ENCODE data around the gene RNU6-7. TPM values are rescaled to one million over a fixed set of nuclear protein-coding genes. Genes with fewer than 3 reads are reported as not detected.

Gene RNU6-7
- total RNA-seq, 1 donor from 2014 or later: not detected

DNA sequence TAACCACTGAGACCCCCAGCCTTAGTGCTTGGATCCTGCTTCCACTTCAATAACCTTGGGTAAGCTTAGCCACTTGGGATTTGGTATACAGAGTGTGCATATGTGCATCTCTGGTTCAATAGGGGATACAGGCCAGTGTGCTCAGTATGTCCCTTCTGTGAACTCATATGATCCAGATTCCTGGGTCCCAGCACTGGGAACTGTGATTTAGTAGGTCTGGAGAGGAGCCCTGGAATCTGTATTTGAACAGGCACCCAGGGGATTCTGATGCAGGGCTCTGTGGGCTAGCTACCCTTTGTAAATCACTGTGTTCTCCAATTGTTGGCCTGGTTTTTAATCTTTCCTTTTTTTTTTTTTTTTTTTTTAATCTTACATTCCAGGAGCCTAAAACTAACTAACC lies 11.0 kb downstream of the RNU6-7 start:
- no peak overlapping the region for H3K27ac Mint-ChIP-seq
- no peak overlapping the region for H3K4me3 Mint-ChIP-seq
- H3K27me3 Mint-ChIP-seq: no peaks in the 10 kb centered on the region
- DNase-seq (ENCODE audit: extremely low spot score, unreplicated experiment): no peak
- TF ChIP-seq, protein P1, sequence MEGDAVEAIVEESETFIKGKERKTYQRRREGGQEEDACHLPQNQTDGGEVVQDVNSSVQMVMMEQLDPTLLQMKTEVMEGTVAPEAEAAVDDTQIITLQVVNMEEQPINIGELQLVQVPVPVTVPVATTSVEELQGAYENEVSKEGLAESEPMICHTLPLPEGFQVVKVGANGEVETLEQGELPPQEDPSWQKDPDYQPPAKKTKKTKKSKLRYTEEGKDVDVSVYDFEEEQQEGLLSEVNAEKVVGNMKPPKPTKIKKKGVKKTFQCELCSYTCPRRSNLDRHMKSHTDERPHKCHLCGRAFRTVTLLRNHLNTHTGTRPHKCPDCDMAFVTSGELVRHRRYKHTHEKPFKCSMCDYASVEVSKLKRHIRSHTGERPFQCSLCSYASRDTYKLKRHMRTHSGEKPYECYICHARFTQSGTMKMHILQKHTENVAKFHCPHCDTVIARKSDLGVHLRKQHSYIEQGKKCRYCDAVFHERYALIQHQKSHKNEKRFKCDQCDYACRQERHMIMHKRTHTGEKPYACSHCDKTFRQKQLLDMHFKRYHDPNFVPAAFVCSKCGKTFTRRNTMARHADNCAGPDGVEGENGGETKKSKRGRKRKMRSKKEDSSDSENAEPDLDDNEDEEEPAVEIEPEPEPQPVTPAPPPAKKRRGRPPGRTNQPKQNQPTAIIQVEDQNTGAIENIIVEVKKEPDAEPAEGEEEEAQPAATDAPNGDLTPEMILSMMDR (conservative IDR thresholded peaks at IDR 0.05): no peak
- no peaks in the 10 kb centered on the region for H3K9me3 Mint-ChIP-seq
- H3K4me1 Mint-ChIP-seq (ENCODE audit: unreplicated experiment): no peaks in the 10 kb centered on the region
- H3K36me3 Mint-ChIP-seq: no peaks in the 10 kb centered on the region

DNA sequence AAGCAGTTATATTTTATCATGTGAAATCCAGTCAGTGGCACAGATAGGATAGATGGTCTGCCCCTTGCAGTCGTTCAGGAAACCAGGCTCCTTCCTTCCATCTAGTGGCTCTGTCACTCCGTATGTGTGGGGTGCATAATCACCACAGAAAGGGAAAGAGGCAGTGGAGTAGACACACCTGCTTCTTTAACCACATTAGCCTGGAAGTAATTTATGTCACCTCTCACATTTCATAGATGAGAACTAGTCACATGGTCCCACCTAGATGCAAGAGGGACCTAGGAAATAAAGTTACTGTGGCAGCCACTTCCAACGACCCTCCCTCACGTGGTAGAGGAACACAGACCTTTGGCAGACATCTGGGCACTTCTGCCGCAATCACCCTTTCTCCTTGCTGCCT lies 15.5 kb downstream of the RNU6-7 start:
- TF ChIP-seq, protein P1 (conservative IDR thresholded peaks at IDR 0.05): no peak
- no peak overlapping the region for H3K27ac Mint-ChIP-seq
- H3K36me3 Mint-ChIP-seq: no peaks in the 10 kb centered on the region
- no peaks in the 10 kb centered on the region for H3K4me1 Mint-ChIP-seq (ENCODE audit: unreplicated experiment)
- H3K4me3 Mint-ChIP-seq: no peak overlapping the region
- no peaks in the 10 kb centered on the region for H3K9me3 Mint-ChIP-seq
- DNase-seq (ENCODE audit: extremely low spot score, unreplicated experiment): no peak
- peaks cover 8% of the 10 kb centered on the region for H3K27me3 Mint-ChIP-seq

DNA sequence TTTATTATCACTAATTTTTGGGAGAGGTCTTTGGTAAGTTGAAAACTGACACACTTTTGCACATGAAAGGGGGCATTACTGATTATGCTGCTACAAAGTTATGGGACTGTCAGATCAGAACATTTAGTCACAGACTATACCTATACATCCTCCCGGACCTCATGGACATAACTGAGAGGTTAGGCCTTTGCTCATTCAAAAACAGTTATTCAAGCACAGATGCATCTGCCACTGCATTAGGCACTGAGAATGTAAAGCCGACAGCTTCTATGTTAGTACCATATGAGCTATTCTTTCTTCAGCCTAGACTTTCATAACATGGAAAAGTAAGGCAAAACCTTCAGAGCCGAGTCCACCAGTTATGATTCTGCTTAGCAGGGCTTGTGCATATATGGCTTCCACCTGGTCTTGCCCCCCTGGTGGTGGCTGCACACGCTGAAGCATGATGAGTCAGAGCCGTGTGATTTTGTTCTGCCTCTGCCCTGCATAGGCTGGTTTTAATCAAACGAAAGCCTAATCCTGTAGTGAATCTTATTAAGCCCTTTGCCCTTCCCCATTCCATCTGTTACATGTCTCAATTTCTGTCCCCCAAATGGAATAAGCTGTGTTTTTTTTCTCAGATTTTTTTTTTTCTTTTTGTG lies 23.0 kb downstream of the RNU6-7 start:
- H3K27ac Mint-ChIP-seq: peak overlapping the region; percentile 78
- peaks cover 19% of the 10 kb centered on the region for H3K4me1 Mint-ChIP-seq (ENCODE audit: unreplicated experiment)
- TF ChIP-seq, protein P1 (conservative IDR thresholded peaks at IDR 0.05): peak; percentile 63
- DNase-seq (ENCODE audit: extremely low spot score, unreplicated experiment): no peak
- H3K36me3 Mint-ChIP-seq: no peaks in the 10 kb centered on the region
- H3K9me3 Mint-ChIP-seq: no peaks in the 10 kb centered on the region
- peak overlapping the region; percentile 6 for H3K4me3 Mint-ChIP-seq
- peaks cover 11% of the 10 kb centered on the region for H3K27me3 Mint-ChIP-seq

DNA sequence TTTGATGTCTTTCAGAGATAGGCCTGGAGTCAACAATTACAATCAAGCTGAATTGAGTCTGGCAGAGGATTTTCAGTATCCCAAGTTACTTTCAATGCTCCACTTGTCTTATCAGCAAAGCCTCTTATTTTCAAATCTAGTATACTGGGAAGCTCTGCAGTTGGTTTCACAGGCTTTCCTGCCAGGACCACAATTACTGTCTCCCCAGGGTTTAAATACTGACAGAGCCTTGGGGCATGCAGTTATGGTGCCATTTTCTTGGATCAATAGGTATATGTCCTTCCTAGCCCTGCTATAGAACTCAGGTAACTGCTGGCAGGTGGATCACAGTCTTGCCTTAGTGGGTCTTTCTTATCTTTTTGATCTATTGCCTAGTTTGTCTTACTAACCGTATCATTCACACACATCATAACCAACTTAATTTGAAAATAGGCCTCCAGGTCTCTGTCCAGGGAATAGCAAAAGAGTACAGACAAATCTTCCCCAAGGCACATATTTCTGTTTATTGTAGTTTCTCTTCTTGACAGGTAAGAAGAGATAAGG lies 23.6 kb downstream of the RNU6-7 start:
- Mint-ChIP-seq H3K36me3 (no peaks in the 10 kb centered on the region), H3K4me1 (ENCODE audit: unreplicated experiment) (peaks cover 24% of the 10 kb centered on the region), H3K27me3 (peaks cover 11% of the 10 kb centered on the region), H3K4me3 (no peak overlapping the region), H3K9me3 (no peaks in the 10 kb centered on the region), H3K27ac (peak overlapping the region; percentile 78)
- no peak for DNase-seq (ENCODE audit: extremely low spot score, unreplicated experiment)
- TF ChIP-seq, protein P1 (conservative IDR thresholded peaks at IDR 0.05): no peak

DNA sequence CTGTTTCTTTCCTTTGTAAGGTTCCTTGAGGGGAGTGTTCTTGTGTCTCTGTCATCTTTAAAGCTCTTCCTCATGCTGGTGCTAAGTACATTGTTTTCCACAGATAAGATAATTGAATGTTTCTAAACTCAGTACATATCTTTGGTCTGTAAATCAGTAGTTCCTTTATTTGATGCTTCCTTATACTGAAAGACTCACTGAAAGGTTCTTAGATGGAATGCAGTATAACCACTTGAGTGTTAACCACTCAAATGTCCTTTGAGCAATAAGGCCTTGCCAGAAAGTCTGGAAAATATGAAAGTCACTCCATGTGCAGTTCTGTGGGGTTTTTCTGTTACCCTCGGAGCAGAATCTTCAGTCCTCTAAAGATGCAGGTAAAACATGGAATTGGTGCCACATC lies 24.2 kb downstream of the RNU6-7 start:
- Mint-ChIP-seq H3K27me3 (peaks cover 11% of the 10 kb centered on the region), H3K4me1 (ENCODE audit: unreplicated experiment) (peaks cover 27% of the 10 kb centered on the region), H3K9me3 (no peaks in the 10 kb centered on the region), H3K36me3 (no peaks in the 10 kb centered on the region), H3K27ac (peak overlapping the region; percentile 78), H3K4me3 (peak overlapping the region; percentile 55)
- no peak for DNase-seq (ENCODE audit: extremely low spot score, unreplicated experiment)
- TF ChIP-seq, protein P1 (conservative IDR thresholded peaks at IDR 0.05): no peak

All from type B pancreatic cell (in vitro differentiated cells).